Spleen (tissue), 11 donors: ENCODE data around the gene CEBPE. TPM values are rescaled to one million over a fixed set of nuclear protein-coding genes. Genes with fewer than 3 reads are reported as not detected.

ENCODE experiments used
- DNase-seq: peaks from one replicate; pipeline ENCODE4 v3.0.0-alpha.2; 2020
- H3K27ac ChIP-seq, 8 donors: fragments of 200-600 bp; sonication (generic) in 7 of 8; 1 replicate in 4 of 8; 2 replicates in 4 of 8; pipeline versions ENCODE4 v1.5.0 to v1.8.0; 2016 to 2021; ENCODE audit warnings: inconsistent platforms in 4 of 8, mild to moderate bottlenecking in 4 of 8, moderate library complexity in 1 of 8
- H3K27me3 ChIP-seq, 7 donors: fragments of 200-600 bp; sonication (generic) in 6 of 7; replicated peaks in 1 of 7; 1 replicate in 4 of 7; 2 replicates in 3 of 7; pipeline versions ENCODE4 v1.5.0 to v1.8.0; 2016 to 2021; ENCODE audit warnings: inconsistent platforms in 3 of 7, mild to moderate bottlenecking in 1 of 7
- H3K36me3 ChIP-seq, 6 donors: fragments of 200-600 bp; sonication (generic) in 5 of 6; 1 replicate in 4 of 6; 2 replicates in 2 of 6; pipeline versions ENCODE4 v1.5.0 to v1.8.0; 2016 to 2021; ENCODE audit warnings: inconsistent platforms in 2 of 6
- H3K4me1 ChIP-seq, 6 donors: fragments of 200-600 bp; sonication (generic) in 5 of 6; 1 replicate in 3 of 6; 2 replicates in 3 of 6; pipeline versions ENCODE4 v1.5.0 to v1.8.0; 2016 to 2021; ENCODE audit warnings: inconsistent platforms in 3 of 6
- H3K4me3 ChIP-seq, 8 donors: fragments of 200-600 bp; sonication (generic) in 7 of 8; 1 replicate in 4 of 8; 2 replicates in 4 of 8; pipeline versions ENCODE4 v1.5.0 to v1.8.0; 2016 to 2021; ENCODE audit warnings: inconsistent platforms in 4 of 8, mild to moderate bottlenecking in 4 of 8, moderate library complexity in 2 of 8
- H3K9me3 ChIP-seq, 8 donors: fragments of 200-600 bp; sonication (generic) in 7 of 8; 1 replicate in 4 of 8; 2 replicates in 4 of 8; pipeline versions ENCODE4 v1.5.0 to v1.8.0; 2016 to 2021; ENCODE audit warnings: inconsistent platforms in 4 of 8
- POLR2A ChIP-seq, 3 donors: fragments of 450-650 bp; IDR thresholded peaks; one replicate each; pipeline ENCODE4 v1.5.1; 2017; ENCODE audit warnings: antibody characterized with exemption in 3 of 3, mild to moderate bottlenecking in 1 of 3
- POLR2AphosphoS5 ChIP-seq, 3 donors: sonication (generic); formaldehyde crosslinking; IDR thresholded peaks; one replicate each; pipeline ENCODE4 v1.5.1; 2017; ENCODE audit warnings: antibody characterized with exemption in 3 of 3
- WGBS, 5 donors: extraction: QIAGEN DNeasy Blood & Tissue Kit in 3 of 5; methylation state at CpG; one replicate each; pipeline versions ENCODE4 v1.1.5 to v1.1.7; 2013 to 2018; 5-methylcytosine and 5-hydroxymethylcytosine counted together
- intact Hi-C: fragments of 100-400 bp; cut with DNase I; formaldehyde crosslinking; loops from one replicate; pipeline ENCODE4 v1.15.0; 2023; ENCODE audit warnings: low total_unique reads
- polyA plus RNA-seq, 3 donors: library from polyadenylated mRNA; stranded (reverse); fragments of 200-250 nt; gene quantifications; one replicate each; pipeline ENCODE4 v1.2.1, GENCODE V29; 2013
- total RNA-seq, 7 donors: library from RNA; depleted of rRNA in 3 of 7; stranded (reverse); fragments of >200 nt in 3 of 7; fragmentation: NEBNext Ultra II Directional in 4 of 7; extraction: Animal tissue kit (Norgen Biotek cat#: 25700) in 4 of 7; gene quantifications; one replicate each; pipeline versions ENCODE4 v1.1.0 to v1.2.1, GENCODE V29; 2016 to 2021
- TF ChIP-seq, protein P1 (sequence below), 11 experiments: fragments of 200-600 bp in 7 of 11; fragments of 450-650 bp in 4 of 11; sonication (generic) in 4 of 11; IDR thresholded peaks in 8 of 11; conservative IDR thresholded peaks in 3 of 11; 1 replicate in 7 of 11; 2 replicates in 4 of 11; pipeline versions ENCODE4 v1.4.0 to v1.8.0; 2016 to 2021; ENCODE audit warnings: antibody characterized with exemption in 11 of 11, inconsistent platforms in 4 of 11, mild to moderate bottlenecking in 1 of 11
- donor health status: healthy with polysubstance abuse.
- donor health status: DM: no; HTN: no; CAD: no; lungs with moderate emphysema.
- donor health status: DM: no; HTN: no; CAD: no.
- donor health status: Bipolar disorder and iron deficiency.
- donor health status: healthy.
- donor health status: DM: no; HTN: no; CAD: no.
- donor health status: DM: yes; HTN: yes; CAD: no.

CEBPE gene
- total and polyA plus RNA-seq, 10 donors, result 0.64 to 9.6 (median 1.5) TPM

DNA sequence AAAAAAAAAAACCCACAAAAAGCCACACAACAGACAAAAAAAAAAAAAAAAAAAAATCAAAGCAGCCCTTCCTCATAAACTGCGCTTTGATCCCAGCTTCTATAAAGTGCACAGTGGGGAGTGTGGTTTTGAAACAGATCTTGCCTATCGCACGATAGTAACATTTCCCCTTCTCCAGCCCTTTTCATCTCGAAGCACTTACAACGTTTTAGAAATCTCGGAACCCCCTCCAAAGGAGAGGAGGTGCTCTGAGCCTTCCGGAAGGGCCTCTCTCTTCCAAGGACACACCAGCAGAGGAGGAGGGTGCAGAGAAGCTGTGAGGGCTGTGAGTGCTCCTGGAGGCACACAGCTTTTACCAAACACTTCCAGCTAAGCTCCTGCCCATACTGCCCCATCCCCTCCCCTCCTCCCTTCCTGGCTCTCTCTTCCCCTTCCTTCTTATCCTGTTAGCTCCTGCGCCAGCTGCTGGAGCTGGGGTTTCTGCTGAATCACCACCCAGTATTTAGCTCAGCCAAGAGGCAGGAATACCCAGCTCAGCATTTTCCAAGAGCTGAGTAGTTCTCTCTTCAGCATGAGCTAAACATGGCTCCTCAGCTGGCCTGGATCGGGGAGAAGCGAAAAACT is 36.0 kb upstream of the CEBPE start:
- Histone ChIP-seq H3K36me3 (peaks cover 0 to 4% (median 0%) of the 10 kb centered on the region in 6 donors), H3K27me3 (no peaks in the 10 kb centered on the region), H3K9me3 (no peaks in the 10 kb centered on the region), H3K4me1 (peaks cover 4 to 42% (median 24%) of the 10 kb centered on the region in 6 donors), H3K4me3 (peak overlapping the region in 1 of 8 donors; percentile 11), H3K27ac (peak overlapping the region in 7 of 8 donors; percentile 36 to 89 (median 81))
- intact Hi-C loops, result no loop called here
- TF ChIP-seq, protein P1, sequence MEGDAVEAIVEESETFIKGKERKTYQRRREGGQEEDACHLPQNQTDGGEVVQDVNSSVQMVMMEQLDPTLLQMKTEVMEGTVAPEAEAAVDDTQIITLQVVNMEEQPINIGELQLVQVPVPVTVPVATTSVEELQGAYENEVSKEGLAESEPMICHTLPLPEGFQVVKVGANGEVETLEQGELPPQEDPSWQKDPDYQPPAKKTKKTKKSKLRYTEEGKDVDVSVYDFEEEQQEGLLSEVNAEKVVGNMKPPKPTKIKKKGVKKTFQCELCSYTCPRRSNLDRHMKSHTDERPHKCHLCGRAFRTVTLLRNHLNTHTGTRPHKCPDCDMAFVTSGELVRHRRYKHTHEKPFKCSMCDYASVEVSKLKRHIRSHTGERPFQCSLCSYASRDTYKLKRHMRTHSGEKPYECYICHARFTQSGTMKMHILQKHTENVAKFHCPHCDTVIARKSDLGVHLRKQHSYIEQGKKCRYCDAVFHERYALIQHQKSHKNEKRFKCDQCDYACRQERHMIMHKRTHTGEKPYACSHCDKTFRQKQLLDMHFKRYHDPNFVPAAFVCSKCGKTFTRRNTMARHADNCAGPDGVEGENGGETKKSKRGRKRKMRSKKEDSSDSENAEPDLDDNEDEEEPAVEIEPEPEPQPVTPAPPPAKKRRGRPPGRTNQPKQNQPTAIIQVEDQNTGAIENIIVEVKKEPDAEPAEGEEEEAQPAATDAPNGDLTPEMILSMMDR (IDR thresholded peaks at IDR 0.05 in 8 of 11, conservative IDR thresholded peaks at IDR 0.05 in 3 of 11), result no peak
- TF ChIP-seq POLR2AphosphoS5 (IDR thresholded peaks at IDR 0.05), result peak in 2 of 3 donors; percentile 61 to 65
- no peak for DNase-seq
- 39 to 56% (median 43%) methylated on average over 10 of the region's 10 CpGs for WGBS, 5 donors

DNA sequence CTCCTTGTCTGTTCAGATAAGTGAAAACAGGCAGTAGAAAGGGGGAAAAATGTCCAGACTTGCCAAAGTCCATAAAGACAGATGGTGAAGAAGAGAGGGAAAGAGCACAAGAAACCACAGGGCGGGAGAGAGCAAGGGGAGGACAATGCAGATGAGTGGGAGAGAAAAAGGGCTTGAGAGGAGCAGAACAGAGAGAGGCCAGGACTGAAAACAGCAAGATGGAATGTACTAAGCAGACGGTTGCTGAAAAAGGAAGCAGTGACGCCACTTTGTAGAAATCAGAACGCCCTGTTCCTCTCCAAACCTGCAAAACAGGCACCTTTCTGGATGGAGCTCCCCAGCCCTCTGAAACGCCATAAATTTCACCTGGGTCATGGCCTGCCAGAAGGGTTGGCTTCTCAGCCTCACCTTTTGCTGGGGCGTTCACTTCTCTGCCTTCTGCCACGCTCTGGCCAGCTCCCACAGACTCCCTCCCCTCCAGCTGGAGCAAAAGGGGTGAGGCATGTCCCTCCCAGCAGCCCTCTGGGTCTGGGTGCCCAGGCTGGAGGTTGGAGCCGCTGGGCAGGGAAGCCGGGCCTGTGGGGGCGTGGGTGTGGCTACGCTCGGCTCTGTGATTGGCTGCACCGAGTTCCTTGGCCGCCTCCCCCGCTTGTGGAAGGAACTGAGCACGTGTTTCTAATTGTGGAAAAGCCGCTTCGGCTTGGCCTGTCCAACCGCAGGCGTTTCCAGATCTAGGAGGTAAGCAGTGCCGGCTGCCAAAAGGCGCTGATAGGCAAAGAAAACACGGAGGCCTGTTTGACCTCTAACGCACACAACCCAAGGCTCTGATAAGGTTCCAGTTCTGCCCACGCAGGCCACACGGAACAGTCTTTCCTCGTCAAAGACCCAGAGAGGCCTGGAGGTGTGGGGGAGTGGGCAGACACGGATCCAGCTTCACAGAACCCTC is 35.1 kb upstream of the CEBPE start:
- 46 to 71% (median 56%) methylated on average over 28 of the region's 28 CpGs for WGBS, 5 donors
- peak overlapping the region in 2 of 8 donors; percentile 15 to 30 for H3K4me3 ChIP-seq
- no peaks in the 10 kb centered on the region for H3K27me3 ChIP-seq
- peak overlapping the region; percentile 24 to 89 (median 80) for H3K27ac ChIP-seq
- no peaks in the 10 kb centered on the region for H3K9me3 ChIP-seq
- peaks cover 4 to 33% (median 24%) of the 10 kb centered on the region in 6 donors for H3K4me1 ChIP-seq
- peaks cover 0 to 4% (median 0%) of the 10 kb centered on the region in 6 donors for H3K36me3 ChIP-seq
- DNase-seq, result peak; percentile 85
- TF ChIP-seq, protein P1 (IDR thresholded peaks at IDR 0.05 in 8 of 11, conservative IDR thresholded peaks at IDR 0.05 in 3 of 11), result no peak
- TF ChIP-seq POLR2AphosphoS5 (IDR thresholded peaks at IDR 0.05), result peak; percentile 18 to 78 (median 70)
- intact Hi-C loops, result no loop called here

DNA sequence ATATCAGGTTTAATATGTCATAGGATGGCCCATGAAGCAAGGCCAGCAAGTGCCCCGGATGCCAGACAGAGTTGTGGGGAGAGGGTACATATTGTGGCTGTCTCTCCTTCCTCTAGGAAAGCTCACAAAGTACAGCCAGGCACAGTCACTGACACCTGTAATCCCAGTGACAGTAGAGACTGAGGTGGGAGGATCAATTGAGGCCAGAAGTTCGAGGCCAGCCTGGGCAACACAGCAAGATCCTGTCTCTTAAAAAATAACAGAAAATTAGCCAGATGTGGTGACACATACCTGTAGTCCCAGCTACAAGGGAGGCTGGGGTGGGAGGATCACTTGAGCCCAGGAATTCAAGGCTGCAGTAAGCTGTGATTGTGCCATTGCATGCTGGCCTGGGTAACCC is 32.3 kb upstream of the CEBPE start:
- intact Hi-C loops, result no loop called here
- no peak overlapping the region for H3K27ac ChIP-seq
- no peaks in the 10 kb centered on the region for H3K27me3 ChIP-seq
- TF ChIP-seq POLR2A (IDR thresholded peaks at IDR 0.05) (no peak), POLR2AphosphoS5 (IDR thresholded peaks at IDR 0.05) (no peak)
- TF ChIP-seq, protein P1 (IDR thresholded peaks at IDR 0.05 in 8 of 11, conservative IDR thresholded peaks at IDR 0.05 in 3 of 11), result no peak
- H3K4me3 ChIP-seq, result no peak overlapping the region
- peaks cover 4 to 33% (median 24%) of the 10 kb centered on the region in 6 donors for H3K4me1 ChIP-seq
- no peaks in the 10 kb centered on the region for H3K36me3 ChIP-seq
- DNase-seq, result no peak
- H3K9me3 ChIP-seq, result no peaks in the 10 kb centered on the region
- WGBS, 5 donors, result 82 to 88% (median 83%) methylated on average over 2 of the region's 2 CpGs

DNA sequence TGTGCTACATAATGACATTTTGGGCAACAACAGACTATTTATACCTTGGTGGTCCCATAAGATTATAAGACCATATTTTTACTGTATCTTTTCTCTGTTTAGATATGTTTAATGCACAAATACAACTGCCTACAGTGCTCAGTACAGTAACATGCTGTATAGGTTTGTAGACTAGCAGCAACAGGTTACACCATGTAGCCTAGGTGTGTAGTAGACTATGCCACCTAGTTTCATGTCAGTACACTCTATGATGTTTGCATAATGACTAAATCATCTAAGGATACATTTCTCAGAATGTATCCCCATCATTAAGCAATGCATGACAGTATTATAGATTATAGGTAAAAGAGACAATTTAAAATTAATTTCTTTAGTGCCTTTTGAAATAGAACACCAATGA is 30.7 kb upstream of the CEBPE start:
- intact Hi-C loops, result no loop called here
- Histone ChIP-seq H3K9me3 (no peaks in the 10 kb centered on the region), H3K27ac (no peak overlapping the region), H3K27me3 (no peaks in the 10 kb centered on the region), H3K4me1 (peaks cover 4 to 19% (median 13%) of the 10 kb centered on the region in 6 donors), H3K4me3 (no peak overlapping the region), H3K36me3 (no peaks in the 10 kb centered on the region)
- DNase-seq, result no peak
- TF ChIP-seq POLR2A (IDR thresholded peaks at IDR 0.05) (no peak), POLR2AphosphoS5 (IDR thresholded peaks at IDR 0.05) (no peak)
- TF ChIP-seq, protein P1 (IDR thresholded peaks at IDR 0.05 in 8 of 11, conservative IDR thresholded peaks at IDR 0.05 in 3 of 11), result no peak
